PFSK-1 (cell line): Measurements from ENCODE around the gene NRARP.

Source experiments
- FOXP2 ChIP-seq: optimal IDR thresholded peaks from 2 replicates; pipeline ENCODE3; 2011; ENCODE audit warnings: borderline replicate concordance, control low read depth, inconsistent platforms; ENCODE audit not compliant: insufficient read depth; ENCODE audit errors: extremely low read length, extremely low read depth
- POLR2AphosphoS5 ChIP-seq: IDR thresholded peaks from 2 replicates; pipeline ENCODE4 v1.6.1; 2012; ENCODE audit warnings: low read depth, mild to moderate bottlenecking, control low read depth, low read length, moderate library complexity
- REST ChIP-seq, 2 experiments: IDR thresholded peaks; 2 replicates each; pipeline versions ENCODE4 v1.6.1 to v1.8.0; 2011 to 2012; ENCODE audit warnings: low read depth in 2 of 2, low read length in 2 of 2, control low read depth in 1 of 2, inconsistent platforms in 1 of 2, mild to moderate bottlenecking in 1 of 2, moderate library complexity in 1 of 2; ENCODE audit not compliant: insufficient read depth in 1 of 2
- SIN3A ChIP-seq: IDR thresholded peaks from 2 replicates; pipeline ENCODE4 v1.6.1; 2012; ENCODE audit warnings: mild to moderate bottlenecking, low read length, moderate library complexity, borderline replicate concordance; ENCODE audit not compliant: insufficient read depth
- TAF1 ChIP-seq: IDR thresholded peaks from 2 replicates; pipeline ENCODE4 v1.6.1; 2012; ENCODE audit warnings: low read length, control low read depth, borderline replicate concordance; ENCODE audit not compliant: insufficient read depth

Gene NRARP

GRCh38 chr9:137333016-137333671 is 31.1 kb upstream of the NRARP start:
- TF ChIP-seq FOXP2 (no peak), SIN3A (no peak)

GRCh38 chr9:137331929-137332328 is 29.9 kb upstream of the NRARP start:
- TF ChIP-seq REST (IDR thresholded peaks at IDR 0.05; ENCODE audit: insufficient read depth in 1 of 2, low read depth in 2 of 2, low read length in 2 of 2) (no peak), TAF1 (no peak), SIN3A (no peak), FOXP2 (no peak), POLR2AphosphoS5 (no peak)

- TF ChIP-seq SIN3A = no peak
Observed at GRCh38 chr9:137330689-137331088, 28.6 kb upstream of the NRARP start.

GRCh38 chr9:137326445-137327065 is 24.5 kb upstream of the NRARP start:
- no peak for TF ChIP-seq REST (IDR thresholded peaks at IDR 0.05; ENCODE audit: insufficient read depth in 1 of 2, low read depth in 2 of 2, low read length in 2 of 2)
- no peak for TF ChIP-seq POLR2AphosphoS5
- TF ChIP-seq TAF1 = no peak
- TF ChIP-seq FOXP2 = no peak

- TF ChIP-seq SIN3A = no peak
- TF ChIP-seq TAF1 = no peak
- no peak for TF ChIP-seq POLR2AphosphoS5
- no peak for TF ChIP-seq REST (IDR thresholded peaks at IDR 0.05; ENCODE audit: insufficient read depth in 1 of 2, low read depth in 2 of 2, low read length in 2 of 2)
- no peak for TF ChIP-seq FOXP2
Observed at GRCh38 chr9:137325799-137326198, 23.7 kb upstream of the NRARP start.

GRCh38 chr9:137325124-137325523 is 23.1 kb upstream of the NRARP start:
- TF ChIP-seq SIN3A = no peak
- no peak for TF ChIP-seq FOXP2
- no peak for TF ChIP-seq TAF1
- TF ChIP-seq POLR2AphosphoS5 = no peak
- TF ChIP-seq REST (IDR thresholded peaks at IDR 0.05; ENCODE audit: insufficient read depth in 1 of 2, low read depth in 2 of 2, low read length in 2 of 2) = no peak
